Tibial nerve (tissue), 4 donors: ENCODE measurements around the gene SP1. TPM values are rescaled to one million over a fixed set of nuclear protein-coding genes. Genes with fewer than 3 reads are reported as not detected.
"Not testable (repeated sequence)": the region's sequence is repeated elsewhere in the genome, so short reads cannot be mapped to it uniquely, and the experiment has no call there.

Source experiments
- DNase-seq, 2 donors: peaks; one replicate each; pipeline ENCODE4 v3.0.0-alpha.2; 2019; ENCODE audit warnings: low spot score in 2 of 2
- H3K27ac ChIP-seq, 4 donors: fragments of 200-600 bp; sonication (generic) in 3 of 4; one replicate each; pipeline ENCODE4 v1.5.1; 2017 to 2019; ENCODE audit warnings: mild to moderate bottlenecking in 1 of 4
- H3K27me3 ChIP-seq, 2 donors: fragments of 200-600 bp; sonication (generic) in 1 of 2; one replicate each; pipeline versions ENCODE4 v1.5.1 to v1.6.0; 2017 to 2019
- H3K36me3 ChIP-seq, 3 donors: fragments of 200-600 bp; sonication (generic); one replicate each; pipeline ENCODE4 v1.5.1; 2018 to 2019
- H3K4me1 ChIP-seq, 4 donors: fragments of 200-600 bp; sonication (generic) in 3 of 4; one replicate each; pipeline ENCODE4 v1.5.1; 2017 to 2019
- H3K4me3 ChIP-seq, 4 donors: fragments of 200-600 bp; sonication (generic) in 3 of 4; one replicate each; pipeline ENCODE4 v1.5.1; 2017 to 2019; ENCODE audit warnings: mild to moderate bottlenecking in 1 of 4, moderate library complexity in 1 of 4
- H3K9me3 ChIP-seq, 4 donors: fragments of 200-600 bp; sonication (generic) in 3 of 4; one replicate each; pipeline ENCODE4 v1.5.1; 2017 to 2019
- CTCF ChIP-seq, 5 experiments: fragments of 200-600 bp in 3 of 5; fragments of 450-650 bp in 2 of 5; sonication (generic) in 3 of 5; IDR thresholded peaks; one replicate each; pipeline ENCODE4 v1.5.1; 2016 to 2019; ENCODE audit warnings: antibody characterized with exemption in 5 of 5, mild to moderate bottlenecking in 3 of 5, moderate library complexity in 2 of 5
- EP300 ChIP-seq, 2 donors: sonication (generic); formaldehyde crosslinking; IDR thresholded peaks; one replicate each; pipeline ENCODE4 v1.6.1; 2017; ENCODE audit warnings: antibody characterized with exemption in 2 of 2, mild to moderate bottlenecking in 1 of 2
- POLR2A ChIP-seq, 2 donors: fragments of 450-650 bp; IDR thresholded peaks; one replicate each; pipeline ENCODE4 v1.6.1; 2017; ENCODE audit warnings: antibody characterized with exemption in 2 of 2, mild to moderate bottlenecking in 2 of 2, moderate library complexity in 2 of 2
- WGBS, 2 donors: methylation state at CpG; one replicate each; pipeline ENCODE4 v1.1.5; 2018; 5-methylcytosine and 5-hydroxymethylcytosine counted together
- total RNA-seq, 4 donors: library from RNA; depleted of rRNA; stranded (reverse); fragments of >200 nt; gene quantifications; one replicate each; pipeline ENCODE4 v1.1.0, GENCODE V29; 2016

Gene SP1
- total RNA-seq: 10 to 100 TPM; 45.3 to 81.5 (median 65.0) TPM

GRCh38 chr12:53380104-53380793, at the start of gene SP1:
Gene SP1 (plus strand): TSS chr12:53380176. CDS start chr12:53380292, 116 bp downstream.
- TF ChIP-seq POLR2A (IDR thresholded peaks at IDR 0.05): peak; percentile 7 to 73
- TF ChIP-seq EP300 (IDR thresholded peaks at IDR 0.05): peak in 1 of 2 donors; percentile 1
- TF ChIP-seq CTCF (IDR thresholded peaks at IDR 0.05): no peak
- 0% methylated on average over 15 to 47 of the region's 71 CpGs for whole genome bisulfite sequencing, 2 donors
- no peaks in the 10 kb centered on the region for H3K9me3 ChIP-seq
- DNase-seq: peak; percentile 82 to 85
- peak within 1 kb of the TSS; percentile 97 to 99 (median 98) for H3K27ac ChIP-seq
- no peaks in the 10 kb centered on the region for H3K27me3 ChIP-seq
- H3K4me1 ChIP-seq: peaks cover 0 to 52% (median 41%) of the 10 kb centered on the region in 4 donors
- H3K4me3 ChIP-seq: peak within 1 kb of the TSS; percentile 49 to 89 (median 60)
- H3K36me3 ChIP-seq: peaks cover 0 to 37% (median 15%) of the 10 kb centered on the region in 3 donors

- WGBS, 2 donors: 49 to 57% methylated on average over 5 of the region's 5 CpGs
- peaks cover 0 to 10% (median 5%) of the 10 kb centered on the region in 4 donors for H3K4me1 ChIP-seq
- no peak for DNase-seq
- H3K27me3 ChIP-seq: peaks cover 0 to 24% of the 10 kb centered on the region in 2 donors
- H3K27ac ChIP-seq: no peak overlapping the region
- TF ChIP-seq CTCF (IDR thresholded peaks at IDR 0.05) (no peak), EP300 (IDR thresholded peaks at IDR 0.05) (no peak), POLR2A (IDR thresholded peaks at IDR 0.05) (no peak)
- H3K4me3 ChIP-seq: no peak overlapping the region
- no peaks in the 10 kb centered on the region for H3K9me3 ChIP-seq
- H3K36me3 ChIP-seq: no peaks in the 10 kb centered on the region
These were observed 49.3 kb upstream of the SP1 start for GRCh38 chr12:53330671-53331070.

DNA sequence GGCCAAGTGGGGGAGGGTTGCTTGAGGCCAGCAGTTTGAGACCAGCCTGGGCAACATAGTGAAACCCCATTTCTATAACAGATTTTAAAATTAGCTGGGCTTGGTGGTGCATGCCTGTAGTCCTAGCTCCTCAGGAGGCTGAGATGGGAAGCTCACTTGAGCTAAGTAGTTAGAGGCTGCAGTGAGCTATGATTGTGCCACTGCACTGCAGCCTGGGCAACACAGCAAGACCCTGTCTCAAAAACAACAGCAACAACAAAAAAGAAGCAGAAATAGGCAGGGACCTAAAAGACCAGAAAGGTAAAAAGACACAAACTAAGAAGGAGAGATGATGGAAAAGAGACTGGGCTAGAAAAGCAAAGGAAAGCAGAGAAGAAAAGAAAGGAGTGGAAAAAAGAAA, 47.6 kb upstream of the SP1 start:
- not testable (repeated sequence) for H3K36me3 ChIP-seq, DNase-seq, H3K27ac ChIP-seq, H3K9me3 ChIP-seq, H3K4me3 ChIP-seq, H3K4me1 ChIP-seq
- H3K27me3 ChIP-seq: peaks cover 0 to 41% of the 10 kb centered on the region in 2 donors

- DNase-seq: no peak
- peaks cover 0 to 45% of the 10 kb centered on the region in 2 donors for H3K27me3 ChIP-seq
- no peaks in the 10 kb centered on the region for H3K9me3 ChIP-seq
These were observed 47.2 kb upstream of the SP1 start for GRCh38 chr12:53332744-53333143.

GRCh38 chr12:53333289-53333688, 46.7 kb upstream of the SP1 start:
- H3K27me3 ChIP-seq: peaks cover 0 to 51% of the 10 kb centered on the region in 2 donors
- H3K4me3 ChIP-seq: no peak overlapping the region
- no peak for TF ChIP-seq POLR2A (IDR thresholded peaks at IDR 0.05)
- TF ChIP-seq CTCF (IDR thresholded peaks at IDR 0.05): no peak
- TF ChIP-seq EP300 (IDR thresholded peaks at IDR 0.05): no peak
- no peaks in the 10 kb centered on the region for H3K36me3 ChIP-seq
- H3K9me3 ChIP-seq: no peaks in the 10 kb centered on the region
- no peak for DNase-seq
- 86 to 88% methylated on average over 4 of the region's 4 CpGs for WGBS, 2 donors
- no peak overlapping the region for H3K27ac ChIP-seq
- H3K4me1 ChIP-seq: peaks cover 0 to 6% (median 0%) of the 10 kb centered on the region in 4 donors

More at GRCh38 chr12:53332744-53333143, 47.2 kb upstream of the SP1 start:
- no peaks in the 10 kb centered on the region for H3K36me3 ChIP-seq
- no peak overlapping the region for H3K27ac ChIP-seq
- WGBS, 2 donors: 39 to 54% methylated on average over 13 to 15 of the region's 15 CpGs
- TF ChIP-seq CTCF (IDR thresholded peaks at IDR 0.05) (no peak), EP300 (IDR thresholded peaks at IDR 0.05) (no peak), POLR2A (IDR thresholded peaks at IDR 0.05) (no peak)
- peaks cover 0 to 6% (median 0%) of the 10 kb centered on the region in 4 donors for H3K4me1 ChIP-seq
- H3K4me3 ChIP-seq: no peak overlapping the region
